GM12801 (cell line): ENCODE results near the gene COL3A1.

Experiments
- TF ChIP-seq, protein P1 (sequence below): IDR thresholded peaks from one replicate; pipeline ENCODE4 v1.5.1; 2011; ENCODE audit warnings: control low read depth; ENCODE audit not compliant: insufficient read length; ENCODE audit errors: extremely low read depth

Gene COL3A1

DNA sequence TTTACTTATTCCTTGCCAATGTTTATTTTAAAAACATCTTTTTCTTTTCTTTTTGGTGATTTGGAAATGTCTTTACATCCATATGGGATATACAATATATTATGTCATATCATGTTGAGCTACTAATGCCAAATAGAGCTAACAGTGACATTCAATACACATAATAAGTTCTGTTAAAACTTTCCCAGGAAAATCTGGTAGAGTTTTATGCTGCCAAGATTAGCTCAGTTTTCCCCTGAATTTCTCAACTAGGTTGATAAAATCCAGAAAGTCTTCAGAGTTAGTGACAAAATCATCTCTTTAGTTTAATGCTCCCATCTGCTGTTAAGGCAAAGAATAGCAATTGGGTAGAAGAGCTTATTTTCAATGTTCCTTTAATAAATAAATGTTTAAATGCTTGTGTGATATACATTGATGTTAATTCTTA, 9.9 kb downstream of the COL3A1 start:
- TF ChIP-seq, protein P1, sequence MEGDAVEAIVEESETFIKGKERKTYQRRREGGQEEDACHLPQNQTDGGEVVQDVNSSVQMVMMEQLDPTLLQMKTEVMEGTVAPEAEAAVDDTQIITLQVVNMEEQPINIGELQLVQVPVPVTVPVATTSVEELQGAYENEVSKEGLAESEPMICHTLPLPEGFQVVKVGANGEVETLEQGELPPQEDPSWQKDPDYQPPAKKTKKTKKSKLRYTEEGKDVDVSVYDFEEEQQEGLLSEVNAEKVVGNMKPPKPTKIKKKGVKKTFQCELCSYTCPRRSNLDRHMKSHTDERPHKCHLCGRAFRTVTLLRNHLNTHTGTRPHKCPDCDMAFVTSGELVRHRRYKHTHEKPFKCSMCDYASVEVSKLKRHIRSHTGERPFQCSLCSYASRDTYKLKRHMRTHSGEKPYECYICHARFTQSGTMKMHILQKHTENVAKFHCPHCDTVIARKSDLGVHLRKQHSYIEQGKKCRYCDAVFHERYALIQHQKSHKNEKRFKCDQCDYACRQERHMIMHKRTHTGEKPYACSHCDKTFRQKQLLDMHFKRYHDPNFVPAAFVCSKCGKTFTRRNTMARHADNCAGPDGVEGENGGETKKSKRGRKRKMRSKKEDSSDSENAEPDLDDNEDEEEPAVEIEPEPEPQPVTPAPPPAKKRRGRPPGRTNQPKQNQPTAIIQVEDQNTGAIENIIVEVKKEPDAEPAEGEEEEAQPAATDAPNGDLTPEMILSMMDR = no peak

DNA sequence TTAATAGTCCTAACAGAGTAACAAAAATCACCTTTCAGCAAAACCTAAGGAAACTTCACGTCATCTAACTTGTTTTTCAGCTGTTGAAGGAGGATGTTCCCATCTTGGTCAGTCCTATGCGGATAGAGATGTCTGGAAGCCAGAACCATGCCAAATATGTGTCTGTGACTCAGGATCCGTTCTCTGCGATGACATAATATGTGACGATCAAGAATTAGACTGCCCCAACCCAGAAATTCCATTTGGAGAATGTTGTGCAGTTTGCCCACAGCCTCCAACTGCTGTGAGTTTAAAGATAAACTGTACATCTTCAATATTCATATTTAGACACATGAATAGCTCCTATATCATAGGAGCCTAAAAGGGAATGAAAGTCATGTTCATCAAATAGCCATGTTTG, 10.5 kb downstream of the COL3A1 start:
- TF ChIP-seq, protein P1 = no peak

DNA sequence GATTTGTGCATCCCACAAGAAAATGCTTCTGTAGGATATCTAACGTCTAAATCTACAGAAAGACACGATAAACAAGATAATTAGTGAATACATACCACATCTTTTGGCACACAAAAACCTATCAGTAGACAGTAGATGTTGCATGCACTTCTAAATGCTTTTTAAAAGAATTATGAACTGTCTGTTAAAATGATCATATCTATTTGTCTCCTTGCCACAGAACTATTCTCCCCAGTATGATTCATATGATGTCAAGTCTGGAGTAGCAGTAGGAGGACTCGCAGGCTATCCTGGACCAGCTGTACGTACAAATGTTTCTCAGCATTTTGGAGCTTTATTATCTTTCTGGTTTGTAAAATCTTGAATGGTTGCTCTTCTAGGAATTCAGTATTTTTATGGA, 12.7 kb downstream of the COL3A1 start:
- TF ChIP-seq, protein P1 = no peak

DNA sequence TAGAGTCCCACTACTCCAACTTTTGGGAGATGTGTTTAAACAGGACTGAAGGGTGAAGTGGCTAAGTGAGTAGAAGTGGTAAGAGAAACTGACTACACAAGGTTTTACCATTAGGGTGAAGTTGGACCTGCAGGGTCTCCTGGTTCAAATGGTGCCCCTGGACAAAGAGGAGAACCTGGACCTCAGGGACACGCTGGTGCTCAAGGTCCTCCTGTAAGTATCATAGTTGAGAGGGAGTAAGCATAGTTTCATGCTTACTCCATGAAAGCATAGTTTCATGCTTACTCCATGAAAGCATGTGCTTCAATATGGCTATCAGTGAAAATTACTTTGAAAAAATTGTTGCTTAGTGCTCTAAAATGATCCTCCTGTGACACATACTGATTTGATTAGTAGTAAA, 19.1 kb downstream of the COL3A1 start:
- TF ChIP-seq, protein P1 = no peak

DNA sequence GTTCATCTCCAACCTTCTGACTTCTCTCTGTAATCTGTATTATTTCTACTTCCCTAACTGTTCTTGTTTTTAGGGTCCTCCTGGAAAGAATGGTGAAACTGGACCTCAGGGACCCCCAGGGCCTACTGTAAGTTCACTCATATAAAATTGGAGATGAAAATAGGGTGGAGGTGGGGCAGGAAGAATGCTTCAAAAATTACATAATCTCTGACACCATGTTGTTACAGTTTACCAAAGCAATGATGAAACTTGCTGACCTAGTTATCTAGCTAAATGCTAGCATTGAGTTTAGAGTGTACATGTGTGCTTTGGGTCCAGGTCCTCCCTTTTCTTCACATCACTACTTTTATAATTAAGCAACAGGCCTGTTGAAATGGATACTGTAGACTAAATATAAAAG, 23.1 kb downstream of the COL3A1 start:
- TF ChIP-seq, protein P1 = no peak

DNA sequence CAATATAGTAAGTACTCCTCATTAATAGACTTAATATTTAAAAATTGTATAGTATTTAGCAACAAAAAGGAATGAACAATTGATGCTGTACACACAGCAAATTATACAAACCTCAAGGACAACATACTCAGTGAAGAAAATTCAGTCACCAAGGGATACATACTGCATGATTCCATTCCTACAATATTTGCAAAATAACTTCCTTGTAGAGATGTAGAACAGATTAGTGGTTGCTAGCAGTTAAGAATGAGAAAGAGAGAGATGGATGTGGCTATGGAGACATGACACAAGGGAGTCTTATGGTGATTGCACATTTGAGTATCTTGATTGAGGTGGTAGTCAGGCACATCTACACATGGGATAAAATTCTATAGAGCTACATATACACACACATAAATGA, 26.0 kb downstream of the COL3A1 start:
- TF ChIP-seq, protein P1 = no peak

DNA sequence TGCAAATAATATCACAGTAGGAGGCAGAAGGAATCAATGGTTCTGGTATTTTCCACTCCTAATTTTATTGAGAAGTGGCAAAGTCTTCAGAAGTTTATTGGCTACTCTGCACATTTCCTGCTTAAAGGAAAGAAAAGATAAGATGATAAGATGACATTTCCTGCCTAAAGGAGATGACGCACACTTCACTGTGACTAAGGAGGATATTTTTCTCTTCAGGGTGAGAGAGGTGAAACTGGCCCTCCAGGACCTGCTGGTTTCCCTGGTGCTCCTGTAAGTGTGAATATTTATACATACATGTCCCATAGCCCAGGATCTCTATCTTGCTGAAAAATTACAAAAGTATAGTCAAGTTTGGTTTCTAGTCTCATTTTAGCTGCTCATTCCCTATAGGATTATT, 27.9 kb downstream of the COL3A1 start:
- TF ChIP-seq, protein P1 = no peak
